ENCODE data around the gene NAA38.
"Not testable (repeated sequence)": the region's sequence is repeated elsewhere in the genome, so short reads cannot be mapped to it uniquely, and the experiment has no call there.

The NAA38 gene

GRCh38 chr17:7824021-7824924, 33.1 kb downstream of the NAA38 start:
- DNase-seq (ENCODE audit: low spot score), result no peak

- DNase-seq (ENCODE audit: low spot score), result no peak
Observed at GRCh38 chr17:7823581-7824001, 33.8 kb downstream of the NAA38 start.

- no peak for DNase-seq (ENCODE audit: low spot score)
Observed at GRCh38 chr17:7822126-7822525, 35.2 kb downstream of the NAA38 start.

DNA sequence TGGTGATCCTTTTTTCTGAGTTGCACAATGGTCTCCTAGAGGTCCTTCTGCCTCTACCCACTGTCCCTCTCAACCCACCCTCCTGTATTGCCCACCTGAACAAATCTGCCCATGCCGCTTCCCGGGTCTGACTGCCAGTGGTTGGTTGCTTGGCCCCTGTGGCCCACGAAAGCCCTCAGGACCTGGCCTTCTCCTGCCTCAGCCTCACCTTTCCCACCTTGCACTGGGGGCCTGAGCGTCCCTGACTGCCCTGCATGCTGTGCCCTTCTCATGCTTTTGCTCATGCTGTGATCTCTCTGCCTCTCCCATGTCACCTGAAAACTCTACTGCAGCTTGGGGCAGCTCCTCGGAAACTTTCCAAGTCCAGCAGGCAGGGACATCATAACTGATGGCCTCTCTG, 37.1 kb downstream of the NAA38 start:
- no peak for DNase-seq (ENCODE audit: low spot score)

- DNase-seq (ENCODE audit: low spot score), result no peak
Observed at GRCh38 chr17:7818746-7819645, 38.4 kb downstream of the NAA38 start.

- no peak for DNase-seq (ENCODE audit: low spot score)
Observed at GRCh38 chr17:7818026-7818425, 39.3 kb downstream of the NAA38 start.

- no peak for DNase-seq (ENCODE audit: low spot score)
Observed at GRCh38 chr17:7817643-7817964, 39.8 kb downstream of the NAA38 start.

DNA sequence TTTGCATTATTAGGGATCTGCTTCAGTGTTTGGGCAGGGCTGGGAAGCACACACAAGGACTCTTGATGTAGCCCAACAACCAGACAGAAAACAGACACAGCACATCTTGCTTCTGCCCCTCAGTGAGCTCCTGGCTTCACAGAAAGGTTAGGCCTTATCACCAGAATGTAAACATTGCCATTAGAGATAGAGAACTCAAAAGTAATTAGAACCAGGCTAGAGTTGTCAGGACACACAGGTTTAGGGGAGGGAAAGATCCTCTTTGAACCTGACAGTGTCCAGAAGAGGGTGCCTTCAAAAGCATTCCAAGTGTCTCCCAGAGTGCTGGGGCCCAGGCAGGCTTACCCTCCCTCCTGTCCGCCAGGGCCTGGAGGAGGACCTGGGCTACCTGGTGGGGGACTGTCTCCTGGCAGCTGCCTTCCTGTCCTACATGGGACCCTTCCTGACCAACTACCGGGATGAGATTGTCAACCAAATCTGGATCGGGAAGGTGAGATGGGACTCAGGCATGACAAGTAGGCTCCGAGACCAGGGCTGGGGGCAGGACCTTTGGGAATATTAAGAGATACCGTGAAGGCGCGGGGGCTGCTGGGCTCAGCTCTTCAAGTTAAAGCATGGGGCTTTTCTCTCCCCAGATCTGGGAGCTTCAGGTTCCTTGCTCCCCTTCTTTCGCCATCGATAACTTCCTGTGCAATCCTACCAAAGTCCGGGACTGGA, 40.3 kb downstream of the NAA38 start:
- no peak for DNase-seq (ENCODE audit: low spot score)

GRCh38 chr17:7814969-7815368, 42.4 kb downstream of the NAA38 start:
- no peak for DNase-seq (ENCODE audit: low spot score)

DNA sequence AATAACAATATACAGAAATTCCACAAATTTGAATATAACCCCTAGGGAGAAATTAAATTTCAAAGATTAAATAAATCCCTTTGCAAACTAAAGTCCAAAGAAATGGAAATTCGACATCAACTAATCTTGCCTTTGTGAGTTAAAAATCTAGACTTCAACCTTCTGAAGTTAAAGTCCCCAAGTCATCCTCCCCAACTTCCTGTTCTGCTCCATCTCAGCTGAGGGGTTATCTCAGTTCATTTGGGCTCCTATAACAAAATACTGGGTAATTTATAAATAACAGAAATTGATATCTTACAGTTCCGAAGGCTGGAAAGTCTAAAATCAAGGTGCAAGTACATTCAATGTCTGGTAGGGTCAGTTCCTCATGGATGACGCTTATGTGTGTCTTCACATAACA, 46.1 kb downstream of the NAA38 start:
- DNase-seq (ENCODE audit: low spot score), result no peak

DNA sequence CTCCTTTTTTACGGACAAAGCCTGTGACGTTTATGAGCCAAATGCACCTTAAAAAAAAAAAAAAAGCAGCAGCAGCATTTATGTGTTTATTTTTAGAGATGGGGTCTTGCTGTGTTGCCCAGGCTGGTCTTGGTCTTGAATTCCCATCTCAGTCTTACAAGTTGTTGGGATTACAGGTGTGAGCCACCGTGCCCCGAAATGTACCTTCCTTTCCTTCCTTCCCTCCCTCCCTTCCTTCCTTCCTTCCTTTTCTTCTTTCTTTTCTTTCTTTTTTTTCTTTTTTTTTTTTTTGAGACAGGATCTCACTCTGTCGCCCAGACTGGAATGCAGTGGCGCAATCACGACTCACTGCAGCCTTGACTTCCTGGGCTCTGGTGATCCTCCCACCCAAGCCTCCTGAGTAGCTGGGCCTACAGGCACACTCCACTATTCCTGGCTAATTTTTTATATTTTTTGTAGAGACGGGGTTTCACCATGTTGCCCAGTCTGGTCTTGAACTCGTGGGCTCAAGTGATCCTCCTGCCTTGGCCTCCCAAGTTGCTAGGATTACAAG, 47.5 kb downstream of the NAA38 start:
- DNase-seq (ENCODE audit: low spot score), result not testable (repeated sequence)

DNA sequence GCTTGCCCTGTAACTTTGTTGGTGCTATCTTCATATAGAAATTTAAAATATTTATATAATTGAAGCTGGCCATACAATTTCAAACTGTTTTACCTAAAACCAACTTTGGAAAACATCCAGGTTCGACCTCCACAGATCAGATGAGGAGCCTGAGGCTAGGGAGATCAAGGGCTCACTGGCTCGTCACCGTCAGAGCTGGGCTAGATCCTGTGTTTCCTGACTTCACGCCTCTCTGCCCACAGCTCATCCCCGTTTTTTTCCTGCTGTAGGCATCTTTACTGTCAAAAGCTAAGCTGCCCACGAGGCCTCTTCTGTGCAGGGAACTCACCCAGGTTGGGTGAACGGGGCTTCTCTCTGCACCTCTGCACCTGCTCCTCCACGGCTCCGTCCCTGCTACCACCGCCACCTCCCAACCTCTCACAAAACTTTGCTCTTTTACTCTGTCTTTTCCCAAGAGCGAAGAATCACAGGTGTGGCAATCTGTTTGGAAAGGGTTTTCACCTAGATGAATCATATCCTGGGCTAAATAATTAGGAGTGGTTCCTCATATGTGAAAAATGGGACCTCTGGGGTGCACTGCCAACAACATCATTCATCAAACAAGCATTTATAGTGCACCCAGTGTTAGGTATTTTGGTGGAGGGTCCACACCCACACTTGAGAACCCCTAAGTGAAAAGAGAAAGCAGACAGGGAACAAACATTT, 48.1 kb downstream of the NAA38 start:
- DNase-seq (ENCODE audit: low spot score), result no peak

- no peak for DNase-seq (ENCODE audit: low spot score)
Observed at GRCh38 chr17:7807206-7807605, 50.2 kb downstream of the NAA38 start.
